ENCODE results near the gene CD6. TPM values are rescaled to one million over a fixed set of nuclear protein-coding genes. Genes with fewer than 3 reads are reported as not detected.

Gene CD6
- polyA plus RNA-seq, 2 of the 4 experiments (the other 2 are of a cell fraction) = 0.06 TPM

- ATAC-seq (0 out of 6 replicates have a peak, but pooled peaks of 1 of the 2 experiments have one; percentile 40), DNase-seq (ENCODE audit: low read depth in 1 of 2, low spot score in 1 of 2) (no peak), FAIRE-seq (no peak)
- TF ChIP-seq ZSCAN20 (CRISPR knock-in tag; IDR thresholded peaks at IDR 0.05) = no peak
- no peak for TF ChIP-seq CTCF (IDR thresholded peaks at IDR 0.05)
- TF ChIP-seq ZFP36 (IDR thresholded peaks at IDR 0.05; ENCODE audit: borderline replicate concordance, partially characterized antibody) = peak; percentile 23
- no peak for TF ChIP-seq EHF (CRISPR knock-in tag; IDR thresholded peaks at IDR 0.05)
- WGBS (ENCODE audit: missing lambda C conversion rate) = 46% methylated on average over 12 of the region's 12 CpGs
- ChIA-PET CTCF (no interaction called here), POLR2A (no interaction called here)
- Histone ChIP-seq H3K4me3 (no peak overlapping the region), H3K27ac (no peak overlapping the region), H3K4me2 (no peak overlapping the region), H3K9me3 (no peaks in the 10 kb centered on the region; the same call in 2 of the 3 replicates), H3K4me1 (no peaks in the 10 kb centered on the region)
Observed at GRCh38 chr11:61048368-61049062, 77.0 kb downstream of the CD6 start.

GRCh38 chr11:61049063-61049377 lies 77.5 kb downstream of the CD6 start:
- FAIRE-seq (no peak), DNase-seq (ENCODE audit: low read depth in 1 of 2, low spot score in 1 of 2) (no peak), ATAC-seq (no peak; a peak in 1 of 6 replicates)
- Histone ChIP-seq H3K4me1 (no peaks in the 10 kb centered on the region), H3K4me3 (no peak overlapping the region), H3K9me3 (no peaks in the 10 kb centered on the region; the same call in 2 of the 3 replicates), H3K27ac (no peak overlapping the region), H3K4me2 (no peak overlapping the region)
- TF ChIP-seq RARB (CRISPR knock-in tag; IDR thresholded peaks at IDR 0.05) (no peak), TFCP2L1 (CRISPR knock-in tag; IDR thresholded peaks at IDR 0.05) (no peak), HOXB13 (CRISPR knock-in tag; IDR thresholded peaks at IDR 0.05; ENCODE audit: low read depth) (no peak), CHD4 (IDR thresholded peaks at IDR 0.05; ENCODE audit: borderline replicate concordance) (no peak), POLR2A (IDR thresholded peaks at IDR 0.05; ENCODE audit: low read length) (no peak), POLR2AphosphoS2 (conservative IDR thresholded peaks at IDR 0.05; ENCODE audit: low read length) (no peak)
- ChIA-PET CTCF (no interaction called here), POLR2A (no interaction called here)
- WGBS (ENCODE audit: missing lambda C conversion rate) = 46% methylated on average over 4 of the region's 4 CpGs

- Histone ChIP-seq H3K9me3 (no peaks in the 10 kb centered on the region; the same call in 2 of the 3 replicates), H3K27ac (no peak overlapping the region), H3K4me1 (no peaks in the 10 kb centered on the region), H3K4me3 (no peak overlapping the region), H3K4me2 (no peak overlapping the region)
- CTCF ChIA-PET = no interaction called here
- 12% methylated on average over 2 of the region's 2 CpGs for WGBS (ENCODE audit: missing lambda C conversion rate)
- DNase-seq (ENCODE audit: low read depth in 1 of 2, low spot score in 1 of 2) = no peak
- POLR2A ChIA-PET = no interaction called here
- no peak for TF ChIP-seq E2F6 (IDR thresholded peaks at IDR 0.05; ENCODE audit: borderline replicate concordance, low read depth)
- no peak for TF ChIP-seq MYC (IDR thresholded peaks at IDR 0.05; ENCODE audit: borderline replicate concordance, low read length)
- TF ChIP-seq EP300 (IDR thresholded peaks at IDR 0.05) = no peak
- TF ChIP-seq NR3C1 (IDR thresholded peaks at IDR 0.05) = no peak
- no peak for TF ChIP-seq RFX5 (IDR thresholded peaks at IDR 0.05)
- no peak for TF ChIP-seq JUN (IDR thresholded peaks at IDR 0.05)
- no peak for TF ChIP-seq CTCF (IDR thresholded peaks at IDR 0.05)
- no peak for TF ChIP-seq KDM1A (IDR thresholded peaks at IDR 0.05; ENCODE audit: low read depth)
- TF ChIP-seq NPAS2 (CRISPR knock-in tag; IDR thresholded peaks at IDR 0.05; ENCODE audit: borderline replicate concordance) = no peak
- no peak for TF ChIP-seq ESRRA (IDR thresholded peaks at IDR 0.05; ENCODE audit: borderline replicate concordance, low read length)
- TF ChIP-seq TFCP2L1 (CRISPR knock-in tag; IDR thresholded peaks at IDR 0.05) = no peak
- no peak for TF ChIP-seq NFE2L2 (conservative IDR thresholded peaks at IDR 0.05; ENCODE audit: low read length)
- no peak for TF ChIP-seq EHF (CRISPR knock-in tag; IDR thresholded peaks at IDR 0.05)
- no peak for TF ChIP-seq POLR2AphosphoS2 (conservative IDR thresholded peaks at IDR 0.05; ENCODE audit: low read length)
- ATAC-seq = no peak
- no peak for FAIRE-seq
Observed at GRCh38 chr11:61049859-61050258, 78.4 kb downstream of the CD6 start.
